Activated naive CD4-positive, alpha-beta T cell (primary cell): ENCODE data around the gene OR4C6.

Experiments
- DNase-seq, 4 experiments: peaks; one replicate each; lab custom pipeline; 2025; lab: John Stamatoyannopoulos, UW

OR4C6 gene

DNA sequence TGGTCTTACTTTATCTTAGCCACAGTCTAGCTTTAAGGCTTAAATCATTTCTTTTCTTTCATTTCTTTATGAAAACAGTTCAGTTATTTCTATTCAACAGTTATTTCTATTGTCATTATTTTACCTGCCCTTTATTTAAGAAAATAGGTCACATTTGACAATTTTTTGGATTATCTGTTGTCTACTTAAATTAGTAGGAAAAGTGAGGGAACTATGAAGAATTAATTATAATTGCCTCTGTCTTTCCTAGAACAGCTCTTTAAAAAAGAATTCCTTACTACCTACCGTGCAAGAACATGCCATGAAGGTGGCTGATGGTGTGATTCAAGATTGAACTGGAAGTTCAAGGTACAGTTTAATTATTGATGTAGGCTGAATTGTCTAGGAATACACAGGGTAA lies at the start of gene OR4C6:
OR4C6 (plus strand) TSS at position 301 of the 400 bp plus-strand sequence. CDS start 2,966 bp downstream, outside the sequence.
- DNase-seq, result no peak

DNA sequence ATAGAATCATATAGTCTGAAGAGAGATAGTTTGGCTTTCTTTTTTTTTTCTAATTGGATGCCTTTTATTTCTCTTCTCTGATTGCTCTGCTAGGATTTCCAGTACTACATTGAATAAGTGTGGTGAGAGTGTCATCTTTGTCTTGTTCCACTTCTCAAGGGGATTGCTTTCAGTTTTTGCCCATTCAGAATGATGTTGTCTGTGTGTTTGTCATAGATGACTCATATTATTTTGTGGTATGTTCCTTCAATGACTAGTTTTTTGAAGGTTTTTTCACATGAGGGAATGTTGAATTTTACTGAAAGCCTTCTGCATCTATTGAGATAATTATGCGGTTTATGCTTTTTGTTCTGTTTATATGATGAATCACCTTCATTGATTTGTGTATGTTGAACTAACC lies 37.5 kb upstream of the OR4C6 start:
- DNase-seq, result no peak

DNA sequence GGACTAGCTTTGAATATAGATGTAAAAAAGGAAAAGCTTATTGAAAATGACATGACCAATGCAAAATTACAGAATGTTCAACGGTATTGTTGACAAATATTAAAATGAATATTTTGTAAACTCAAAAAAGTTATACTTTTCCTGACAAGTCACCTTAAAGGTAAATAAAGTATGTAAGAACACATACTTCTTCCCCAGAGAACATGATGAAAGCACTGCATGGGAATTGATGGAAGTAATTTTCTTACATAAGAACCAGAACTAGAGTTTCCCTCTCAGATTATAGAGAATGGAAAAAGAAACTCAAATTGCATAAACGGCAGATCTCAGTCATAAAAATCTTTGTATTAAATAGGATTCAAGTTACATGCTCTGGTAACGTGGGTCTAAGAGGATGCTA lies 27.2 kb upstream of the OR4C6 start, which contains the start of gene OR4P4:
OR4P4 (plus strand) TSS at position 301 of the 400 bp plus-strand sequence.
- DNase-seq, result no peak

DNA sequence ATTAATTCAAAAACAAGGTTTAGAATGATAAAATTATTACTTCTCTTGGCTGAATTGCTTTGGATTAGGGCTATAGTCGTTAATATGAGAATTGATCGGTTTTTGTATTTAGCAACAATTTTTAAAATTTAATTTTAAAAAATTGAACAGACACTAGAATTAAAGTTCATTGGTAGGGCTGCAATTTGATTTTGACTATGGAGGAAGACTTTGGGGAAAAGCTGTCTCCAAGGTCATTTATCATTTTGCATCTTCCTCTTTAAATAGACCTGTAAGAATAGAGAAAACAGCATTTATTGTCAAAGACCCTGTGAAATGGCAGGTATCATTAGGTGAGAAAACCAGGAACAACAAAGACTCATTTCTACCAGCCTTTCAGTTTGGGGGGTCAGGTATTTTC lies 14.0 kb upstream of the OR4C6 start, which contains the start of gene OR4S2:
OR4S2 (plus strand) TSS at position 301 of the 400 bp plus-strand sequence. CDS start 2,577 bp downstream, outside the sequence.
- no peak for DNase-seq

DNA sequence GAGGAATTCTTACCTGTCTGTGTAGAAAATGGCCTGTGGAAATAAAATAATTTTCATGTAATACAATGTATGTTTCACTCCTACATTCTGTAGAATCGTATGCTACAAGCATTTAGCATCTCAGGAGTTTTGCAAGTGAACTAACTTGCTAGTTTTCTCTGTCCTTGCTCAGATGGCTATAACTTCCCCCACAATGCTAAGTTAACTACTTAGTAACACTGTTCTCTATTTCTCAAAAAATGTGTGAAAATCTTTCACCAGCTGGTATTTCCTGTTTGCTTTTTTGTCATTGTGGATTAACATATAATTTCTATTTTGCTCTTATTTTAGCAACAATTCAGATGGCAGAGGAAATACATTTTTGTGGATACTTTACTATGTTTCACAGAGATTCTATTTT lies 9.4 kb upstream of the OR4C6 start:
- no peak for DNase-seq

DNA sequence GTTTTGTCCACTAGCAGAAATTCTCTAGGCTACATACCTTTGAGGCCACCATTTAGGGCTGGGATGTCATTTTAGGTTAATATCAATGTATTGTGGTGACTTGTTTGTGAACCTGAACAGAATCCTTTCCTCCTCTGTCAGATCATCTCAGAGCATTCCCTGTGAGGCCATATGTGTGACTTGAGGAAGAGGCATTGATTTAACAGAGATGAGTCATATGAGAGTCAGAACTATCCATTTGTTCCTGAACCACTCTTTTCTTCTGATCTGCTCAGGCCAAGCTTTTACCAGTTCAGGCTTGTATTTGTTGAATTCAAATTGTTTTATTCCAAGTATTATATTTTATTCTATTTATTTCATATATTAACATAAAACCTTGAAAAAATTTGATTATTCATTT lies 6.9 kb upstream of the OR4C6 start:
- DNase-seq, result no peak

DNA sequence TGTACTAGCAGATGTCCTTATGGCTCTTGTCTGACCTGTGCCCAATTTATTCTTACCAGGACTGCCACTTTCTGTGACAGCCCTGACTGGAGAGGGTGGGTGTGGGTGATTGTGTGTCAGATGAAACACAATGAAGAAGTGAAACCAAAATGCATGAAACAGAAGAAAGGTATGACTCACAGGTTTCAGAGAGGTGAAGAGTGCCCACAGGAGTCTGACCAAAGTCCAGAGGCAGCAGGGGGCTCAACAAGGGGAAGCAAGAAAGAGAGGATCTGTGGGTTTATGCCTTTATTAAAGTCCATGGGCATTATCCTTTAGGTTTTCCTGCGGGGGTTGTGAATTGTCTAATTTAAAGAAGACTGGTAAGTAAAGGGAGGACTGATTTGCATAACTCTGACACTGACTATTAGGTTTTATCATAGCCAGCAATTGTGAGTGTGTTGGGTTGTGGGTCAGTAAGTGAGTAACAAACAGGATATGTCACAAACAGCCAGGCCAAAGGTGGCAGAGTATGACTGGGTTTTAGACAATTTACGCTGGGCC lies 3.9 kb upstream of the OR4C6 start:
- DNase-seq, result no peak

DNA sequence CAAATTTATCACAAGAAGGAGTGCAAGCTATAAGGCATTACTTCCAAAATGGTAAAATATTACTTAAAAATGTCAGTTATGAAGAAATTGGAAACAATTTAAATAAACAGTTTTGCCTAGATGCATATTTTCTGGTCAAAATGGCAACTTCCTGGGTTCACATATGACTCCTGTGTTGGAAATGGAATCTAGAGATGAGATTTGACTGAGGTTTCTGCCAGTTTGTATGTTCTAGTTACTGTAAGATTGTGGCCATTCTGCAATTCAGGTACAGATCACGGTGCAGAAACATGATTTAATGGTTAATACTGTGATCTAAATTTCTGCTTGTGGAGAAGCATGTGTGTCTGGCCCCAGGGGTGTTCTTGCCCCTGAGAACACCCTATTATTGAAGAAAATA lies 3.4 kb upstream of the OR4C6 start:
- DNase-seq, result no peak

DNA sequence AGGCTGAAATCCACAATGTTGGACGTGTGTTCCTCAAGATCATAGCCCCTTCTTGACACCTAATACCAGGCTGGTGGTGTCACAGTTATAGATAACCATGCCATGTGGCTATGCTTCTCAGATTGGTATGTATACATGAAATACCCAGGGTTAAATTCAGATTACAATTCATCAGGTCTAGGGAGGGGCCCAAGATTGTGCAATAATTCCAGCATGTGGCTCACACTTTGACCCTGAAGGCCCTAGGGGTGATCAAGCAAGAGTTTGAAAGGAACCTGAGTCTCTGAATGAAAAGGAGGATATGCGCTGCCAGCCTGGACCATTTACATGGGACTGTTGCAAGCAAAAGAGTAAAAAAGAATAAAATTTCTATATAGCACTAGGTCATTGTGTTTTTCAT lies 7.4 kb downstream of the OR4C6 start:
- DNase-seq, result no peak

DNA sequence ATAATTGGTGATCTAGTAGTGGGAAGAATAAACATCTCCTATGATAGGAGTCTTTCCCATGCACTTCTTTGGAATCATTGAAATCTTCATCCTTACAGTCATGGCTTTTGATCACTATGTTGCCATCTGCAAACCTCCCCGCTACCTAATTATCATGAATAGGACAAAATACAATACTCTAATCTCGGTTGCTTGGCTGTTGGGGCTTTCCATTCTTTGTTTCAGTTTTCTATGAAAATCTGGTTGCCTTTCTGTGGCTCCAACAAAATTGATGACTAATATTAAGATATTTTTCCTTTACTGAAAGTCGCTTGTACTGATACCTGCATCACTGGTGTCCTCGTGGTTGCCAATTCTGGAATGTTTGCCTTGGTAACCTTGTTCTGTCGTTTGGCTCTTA lies 11.9 kb downstream of the OR4C6 start:
- no peak for DNase-seq

DNA sequence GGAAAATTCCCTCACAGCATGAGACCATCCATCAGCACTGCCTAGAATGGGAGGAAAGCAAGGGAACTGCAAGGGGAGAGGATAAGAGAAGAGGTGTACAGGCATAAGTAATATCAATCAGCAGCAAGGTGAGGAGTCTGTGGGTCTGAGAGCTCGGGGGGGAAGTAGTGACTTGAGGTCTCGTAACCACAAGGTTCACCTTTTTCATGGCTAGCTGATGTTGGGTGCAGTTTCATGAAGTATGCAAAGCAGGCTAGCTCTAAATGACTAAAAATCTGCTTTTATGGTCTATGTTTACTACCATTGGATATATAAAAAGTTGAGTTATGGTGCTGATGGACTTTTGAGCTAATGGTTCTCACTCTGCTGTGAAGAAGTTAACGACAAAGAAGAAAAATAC lies 35.8 kb downstream of the OR4C6 start:
- no peak for DNase-seq

DNA sequence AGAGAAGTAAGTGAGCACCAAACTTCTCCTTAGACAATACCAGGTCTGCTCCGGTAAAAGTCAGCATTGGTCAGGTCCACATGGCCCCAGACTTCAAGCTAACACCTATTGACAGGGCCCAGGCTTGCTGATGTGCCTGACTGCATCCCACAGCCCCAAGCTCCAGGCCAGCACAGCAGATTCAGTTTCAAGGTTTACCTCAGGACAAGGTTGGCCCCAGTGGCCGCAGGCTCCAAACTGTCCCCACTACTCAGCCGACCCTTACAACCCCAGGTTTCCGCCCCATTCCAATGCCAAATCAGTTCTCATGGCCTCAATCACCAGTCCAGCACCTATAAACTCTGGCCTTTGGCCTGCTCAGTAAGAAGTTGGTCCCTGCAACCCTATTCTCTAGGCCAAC lies 39.4 kb downstream of the OR4C6 start:
- DNase-seq, result no peak

DNA sequence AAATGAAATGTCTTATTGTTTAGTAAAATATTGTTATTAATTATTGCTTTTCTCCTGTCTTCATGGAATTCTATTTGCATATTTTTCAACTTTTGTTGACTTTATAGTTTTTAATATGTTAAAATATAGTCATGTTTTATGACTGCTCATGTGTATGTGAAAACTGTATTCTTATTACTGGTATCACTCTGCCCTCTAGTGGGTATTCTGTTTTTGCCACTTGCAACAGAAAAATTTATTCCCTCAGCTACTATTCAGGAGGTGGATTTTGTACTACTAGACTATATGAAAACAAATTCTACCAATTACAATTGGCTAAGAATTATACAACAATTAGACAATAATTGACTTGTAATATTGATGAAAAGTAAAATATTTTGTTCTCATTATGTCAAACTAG lies 45.0 kb downstream of the OR4C6 start:
- DNase-seq, result no peak

DNA sequence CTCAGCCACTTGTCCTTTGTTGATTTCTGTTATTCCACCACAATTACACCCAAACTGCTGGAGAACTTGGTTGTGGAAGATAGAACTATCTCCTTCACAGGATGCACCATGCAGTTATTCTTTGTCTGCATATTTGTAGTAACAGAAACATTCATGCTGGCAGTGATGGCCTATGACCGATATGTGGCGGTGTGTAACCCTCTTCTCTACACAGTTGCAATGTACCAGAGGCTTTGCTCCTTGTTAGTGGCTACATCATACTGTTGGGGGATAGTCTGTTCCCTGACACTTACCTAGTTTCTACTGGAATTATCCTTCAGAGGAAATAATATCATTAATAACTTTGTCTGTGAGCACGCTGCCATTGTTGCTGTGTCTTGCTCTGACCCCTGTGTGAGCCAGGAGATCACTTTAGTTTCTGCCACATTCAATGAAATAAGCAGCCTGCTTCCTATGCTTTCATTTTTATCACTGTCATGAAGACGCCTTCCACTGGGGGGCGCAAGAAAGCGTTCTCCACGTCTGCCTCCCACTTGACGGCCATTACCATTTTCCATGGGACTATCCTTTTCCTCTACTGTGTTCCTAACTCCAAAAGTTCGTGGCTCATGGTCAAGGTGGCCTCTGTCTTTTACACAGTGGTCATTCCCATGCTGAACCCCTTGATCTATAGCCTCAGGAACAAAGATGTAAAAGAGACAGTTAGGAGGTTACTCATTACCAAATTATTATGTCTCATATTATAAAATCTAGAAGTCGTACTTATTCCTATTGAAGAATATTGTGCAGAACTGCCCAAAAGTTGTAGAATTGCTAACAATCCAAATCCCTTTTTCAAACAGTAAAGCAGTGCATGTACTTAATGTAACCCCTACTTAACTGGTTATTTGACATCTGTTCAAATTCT lies 53.2 kb downstream of the OR4C6 start:
- DNase-seq, result no peak
